Calu3 (cell line): ENCODE measurements around the gene DACT2. TPM values are rescaled to one million over a fixed set of nuclear protein-coding genes. Genes with fewer than 3 reads are reported as not detected.

Experiments used
- BruUV-seq: library from RNA; stranded (reverse); fragments of 400-500 nt; replicated peaks from 2 replicates; lab custom pipeline; 2021; lab: Mats Ljungman, UMichigan
- CTCF ChIA-PET: fragments of 300-600 bp; sonication (Branson Sonifier 250); formaldehyde crosslinking; loops from one replicate; lab custom pipeline; 2022; ENCODE audit warnings: antibody characterized with exemption; lab: Charles Lee
- DNase-seq: peaks from one replicate; pipeline ENCODE4 v3.0.0; 2022
- H3K27ac Mint-ChIP-seq: one replicate; pipeline ENCODE4 v1.8.0; 2022; ENCODE audit warnings: mixed read lengths; ENCODE audit not compliant: unreplicated experiment
- H3K27me3 Mint-ChIP-seq: one replicate; pipeline ENCODE4 v1.8.0; 2022; ENCODE audit warnings: mixed read lengths; ENCODE audit not compliant: unreplicated experiment
- H3K36me3 Mint-ChIP-seq: one replicate; pipeline ENCODE4 v1.8.0; 2022; ENCODE audit warnings: mild to moderate bottlenecking, moderate library complexity, mixed read lengths; ENCODE audit not compliant: insufficient read depth, unreplicated experiment
- H3K4me1 Mint-ChIP-seq: one replicate; pipeline ENCODE4 v1.8.0; 2022; ENCODE audit warnings: mild to moderate bottlenecking, low read depth, mixed read lengths; ENCODE audit not compliant: unreplicated experiment
- H3K4me3 Mint-ChIP-seq: one replicate; pipeline ENCODE4 v1.8.0; 2022; ENCODE audit warnings: mild to moderate bottlenecking, low read depth, moderate library complexity, mixed read lengths; ENCODE audit not compliant: unreplicated experiment
- H3K9me3 Mint-ChIP-seq: one replicate; pipeline ENCODE4 v1.8.0; 2022; ENCODE audit warnings: low read depth, mixed read lengths; ENCODE audit not compliant: unreplicated experiment
- intact Hi-C: fragments of 100-400 bp; cut with micrococcal nuclease; formaldehyde crosslinking; loops from one replicate; pipeline ENCODE4 v1.10.0; 2022; ENCODE audit not compliant: unreplicated experiment
- total RNA-seq: library from RNA; stranded (reverse); gene quantifications from 2 replicates; pipeline ENCODE4 v1.2.3, GENCODE V29; 2022
- TF ChIP-seq, protein P1 (sequence below): fragments of 200-600 bp; IDR thresholded peaks from one replicate; pipeline ENCODE4 v1.8.0; 2022; ENCODE audit warnings: antibody characterized with exemption; ENCODE audit not compliant: unreplicated experiment

Gene DACT2
- total RNA-seq, 1 experiment from 2014 or later, result not detected

DNA sequence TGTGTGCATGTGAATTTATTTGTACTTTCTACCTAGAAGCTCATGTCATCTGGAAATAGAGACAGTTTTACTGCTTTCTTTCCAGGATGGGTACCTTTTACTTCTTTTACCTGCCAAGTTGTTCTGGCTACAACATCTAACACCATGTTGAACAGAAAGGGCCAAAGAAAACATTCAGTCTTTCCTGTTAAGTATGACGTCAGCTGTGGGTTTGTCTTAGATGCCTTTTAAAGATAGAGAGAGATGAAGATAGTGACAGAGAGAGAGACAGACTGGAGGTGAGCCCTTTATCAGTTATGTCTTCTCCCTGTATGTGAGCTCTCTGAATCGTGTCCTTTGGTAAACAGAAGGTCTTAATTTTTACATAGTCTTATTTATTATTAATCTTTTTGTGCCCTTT is 3.4 kb upstream of the DACT2 start:
- intact Hi-C loops, result no loop called here
- peaks cover 3% of the 10 kb centered on the region for H3K9me3 Mint-ChIP-seq
- peaks cover 41% of the 10 kb centered on the region for H3K4me1 Mint-ChIP-seq
- no peak overlapping the region for H3K27ac Mint-ChIP-seq
- no TSS peak for BruUV-seq
- no peak for DNase-seq
- peaks cover 31% of the 10 kb centered on the region for H3K27me3 Mint-ChIP-seq
- CTCF ChIA-PET, result interaction anchor here (0.6 kb wide), 1 partner anchor 250 kb away, joined by 3 read pairs; no protein-coding TSS in a partner anchor
- no peaks in the 10 kb centered on the region for H3K36me3 Mint-ChIP-seq
- H3K4me3 Mint-ChIP-seq, result no peak overlapping the region
- TF ChIP-seq, protein P1, sequence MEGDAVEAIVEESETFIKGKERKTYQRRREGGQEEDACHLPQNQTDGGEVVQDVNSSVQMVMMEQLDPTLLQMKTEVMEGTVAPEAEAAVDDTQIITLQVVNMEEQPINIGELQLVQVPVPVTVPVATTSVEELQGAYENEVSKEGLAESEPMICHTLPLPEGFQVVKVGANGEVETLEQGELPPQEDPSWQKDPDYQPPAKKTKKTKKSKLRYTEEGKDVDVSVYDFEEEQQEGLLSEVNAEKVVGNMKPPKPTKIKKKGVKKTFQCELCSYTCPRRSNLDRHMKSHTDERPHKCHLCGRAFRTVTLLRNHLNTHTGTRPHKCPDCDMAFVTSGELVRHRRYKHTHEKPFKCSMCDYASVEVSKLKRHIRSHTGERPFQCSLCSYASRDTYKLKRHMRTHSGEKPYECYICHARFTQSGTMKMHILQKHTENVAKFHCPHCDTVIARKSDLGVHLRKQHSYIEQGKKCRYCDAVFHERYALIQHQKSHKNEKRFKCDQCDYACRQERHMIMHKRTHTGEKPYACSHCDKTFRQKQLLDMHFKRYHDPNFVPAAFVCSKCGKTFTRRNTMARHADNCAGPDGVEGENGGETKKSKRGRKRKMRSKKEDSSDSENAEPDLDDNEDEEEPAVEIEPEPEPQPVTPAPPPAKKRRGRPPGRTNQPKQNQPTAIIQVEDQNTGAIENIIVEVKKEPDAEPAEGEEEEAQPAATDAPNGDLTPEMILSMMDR, result no peak

DNA sequence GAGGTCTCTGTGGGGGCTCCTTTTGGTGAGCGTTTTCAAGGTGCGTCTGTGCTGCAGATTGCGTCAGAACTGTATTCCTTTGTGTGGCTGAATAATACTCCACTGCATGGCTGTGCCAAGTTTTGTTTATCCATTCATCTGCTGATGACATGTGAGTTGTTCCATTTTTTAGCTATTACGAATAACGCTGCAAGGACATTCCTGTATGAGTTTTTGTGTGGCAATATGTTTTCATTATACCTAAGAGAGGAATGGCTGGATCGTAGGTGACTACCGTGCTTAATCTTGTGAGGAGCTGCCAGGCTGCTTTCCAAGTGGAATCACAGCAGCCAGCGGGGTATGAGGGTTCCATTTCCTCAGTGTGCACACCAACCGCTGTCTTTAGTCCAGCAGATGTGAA is 1.1 kb upstream of the DACT2 start:
- DNase-seq, result no peak
- Mint-ChIP-seq H3K27me3 (peaks cover 37% of the 10 kb centered on the region), H3K27ac (no peak overlapping the region), H3K4me3 (no peak overlapping the region), H3K4me1 (peaks cover 19% of the 10 kb centered on the region), H3K9me3 (peaks cover 3% of the 10 kb centered on the region), H3K36me3 (no peaks in the 10 kb centered on the region)
- CTCF ChIA-PET, result no interaction called here
- intact Hi-C loops, result no loop called here
- TF ChIP-seq, protein P1, result no peak
- BruUV-seq, result no TSS peak

DNA sequence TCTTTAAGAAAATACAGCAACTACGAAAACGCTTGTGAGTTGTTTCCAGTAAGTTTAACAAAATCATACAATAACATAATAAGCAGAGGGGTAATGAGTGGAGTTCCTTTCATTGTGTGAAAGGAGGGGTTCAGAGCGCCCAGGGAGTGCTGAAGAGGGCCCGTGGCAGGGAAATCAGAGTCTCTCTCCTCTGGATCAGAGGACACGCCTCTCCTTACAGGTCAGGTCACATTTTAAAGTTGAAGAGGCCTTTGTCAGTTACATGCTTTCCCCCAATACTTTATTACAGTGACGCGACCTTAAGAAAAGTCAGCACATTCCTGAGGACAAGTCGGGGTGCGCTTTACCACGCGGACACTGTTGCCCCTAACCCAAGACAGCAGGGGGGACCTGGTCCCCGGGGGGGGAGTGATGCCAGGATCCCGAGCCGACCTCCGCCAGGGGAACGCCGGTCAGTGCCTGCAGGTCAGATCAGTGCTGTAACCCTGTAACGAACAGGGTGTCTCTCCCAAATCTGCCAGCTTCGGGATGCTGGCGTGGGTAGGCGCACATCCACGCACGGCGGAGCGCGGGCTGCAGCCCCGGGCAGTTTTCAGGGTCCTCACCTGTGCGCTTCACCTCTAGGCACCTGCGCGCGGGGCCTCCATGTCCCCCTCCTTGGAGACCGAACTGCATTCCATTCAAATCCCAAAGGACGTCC is 848 bp downstream of the DACT2 start:
- no peaks in the 10 kb centered on the region for H3K36me3 Mint-ChIP-seq
- intact Hi-C loops, result no loop called here
- CTCF ChIA-PET, result no interaction called here
- H3K4me3 Mint-ChIP-seq, result no peak overlapping the region
- H3K27ac Mint-ChIP-seq, result no peak overlapping the region
- H3K27me3 Mint-ChIP-seq, result peaks cover 52% of the 10 kb centered on the region
- no TSS peak for BruUV-seq
- peaks cover 18% of the 10 kb centered on the region for H3K4me1 Mint-ChIP-seq
- H3K9me3 Mint-ChIP-seq, result peaks cover 3% of the 10 kb centered on the region
- DNase-seq, result no peak
- TF ChIP-seq, protein P1, result no peak

DNA sequence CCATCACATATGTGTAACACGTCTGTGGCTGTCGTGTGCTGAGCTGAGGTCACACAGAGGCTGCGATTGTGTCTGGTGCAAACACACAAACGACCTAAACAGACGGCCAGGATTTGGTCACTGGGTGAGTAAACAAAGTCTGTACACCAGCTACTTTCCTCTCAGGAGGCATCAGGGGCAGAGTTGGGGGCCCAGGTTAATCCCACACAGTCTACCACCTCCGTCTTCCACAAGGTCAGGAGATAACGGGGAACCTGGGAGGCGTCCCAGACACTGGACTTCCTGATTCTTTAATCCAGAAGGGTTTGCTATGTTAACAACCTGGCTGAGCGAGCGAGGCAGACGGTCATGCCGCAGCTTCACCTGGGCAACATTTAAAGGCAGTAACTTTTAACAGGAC is 1.5 kb downstream of the DACT2 start:
- Mint-ChIP-seq H3K4me1 (peaks cover 12% of the 10 kb centered on the region), H3K36me3 (no peaks in the 10 kb centered on the region), H3K4me3 (no peak overlapping the region), H3K9me3 (peaks cover 3% of the 10 kb centered on the region), H3K27ac (no peak overlapping the region), H3K27me3 (peaks cover 57% of the 10 kb centered on the region)
- intact Hi-C loops, result no loop called here
- no peak for DNase-seq
- TF ChIP-seq, protein P1, result no peak
- CTCF ChIA-PET, result interaction anchor here (0.6 kb wide), 1 partner anchor 16 kb away, joined by 10 read pairs; no protein-coding TSS in a partner anchor
- BruUV-seq, result no TSS peak
